HG02885 (cell line): ENCODE results near the gene ZIC5.

Source experiments
- ATAC-seq: cut with Tn5 transposase; IDR thresholded peaks from one replicate; pipeline ENCODE4 v1.9.1; 2021; ENCODE audit warnings: mild to moderate bottlenecking; ENCODE audit not compliant: unreplicated experiment, poor library complexity

ZIC5 gene

DNA sequence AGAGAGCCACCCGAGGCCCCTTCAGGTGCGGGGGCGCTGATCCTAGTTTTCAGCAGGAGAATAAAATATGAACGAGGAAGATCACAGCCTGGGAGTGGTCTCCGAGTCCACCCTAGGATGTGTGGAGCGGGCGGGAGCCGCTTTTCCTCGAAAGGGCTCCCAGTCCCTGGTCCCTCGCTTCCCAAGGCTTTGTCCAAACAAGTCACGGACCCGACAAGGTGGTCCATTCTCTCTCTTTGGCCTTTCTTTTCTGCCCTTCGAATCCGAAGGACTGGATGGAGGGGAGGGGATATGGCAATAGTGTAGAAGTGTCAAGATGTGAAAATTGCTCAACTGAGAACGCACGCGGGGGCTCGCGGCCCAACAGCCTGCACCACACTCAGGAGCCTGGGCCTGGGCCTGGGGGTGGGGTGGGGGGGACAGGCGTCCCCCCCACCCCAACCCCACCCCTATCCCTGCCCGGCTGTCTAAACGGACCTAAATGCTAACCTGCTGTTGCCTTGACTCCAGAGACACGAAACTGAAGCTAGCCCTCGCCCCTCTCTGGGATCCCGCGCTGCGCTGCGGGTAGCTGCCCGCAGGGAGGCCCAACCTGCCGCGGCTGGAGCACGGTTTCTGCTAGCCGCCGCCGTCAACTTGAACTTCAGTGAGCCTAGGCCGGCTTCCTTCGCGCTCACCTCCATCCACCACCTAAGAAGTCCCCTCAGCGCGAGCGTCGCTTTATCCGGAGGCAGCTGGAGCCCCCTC is 17.1 kb upstream of the ZIC5 start:
- no peak for ATAC-seq

DNA sequence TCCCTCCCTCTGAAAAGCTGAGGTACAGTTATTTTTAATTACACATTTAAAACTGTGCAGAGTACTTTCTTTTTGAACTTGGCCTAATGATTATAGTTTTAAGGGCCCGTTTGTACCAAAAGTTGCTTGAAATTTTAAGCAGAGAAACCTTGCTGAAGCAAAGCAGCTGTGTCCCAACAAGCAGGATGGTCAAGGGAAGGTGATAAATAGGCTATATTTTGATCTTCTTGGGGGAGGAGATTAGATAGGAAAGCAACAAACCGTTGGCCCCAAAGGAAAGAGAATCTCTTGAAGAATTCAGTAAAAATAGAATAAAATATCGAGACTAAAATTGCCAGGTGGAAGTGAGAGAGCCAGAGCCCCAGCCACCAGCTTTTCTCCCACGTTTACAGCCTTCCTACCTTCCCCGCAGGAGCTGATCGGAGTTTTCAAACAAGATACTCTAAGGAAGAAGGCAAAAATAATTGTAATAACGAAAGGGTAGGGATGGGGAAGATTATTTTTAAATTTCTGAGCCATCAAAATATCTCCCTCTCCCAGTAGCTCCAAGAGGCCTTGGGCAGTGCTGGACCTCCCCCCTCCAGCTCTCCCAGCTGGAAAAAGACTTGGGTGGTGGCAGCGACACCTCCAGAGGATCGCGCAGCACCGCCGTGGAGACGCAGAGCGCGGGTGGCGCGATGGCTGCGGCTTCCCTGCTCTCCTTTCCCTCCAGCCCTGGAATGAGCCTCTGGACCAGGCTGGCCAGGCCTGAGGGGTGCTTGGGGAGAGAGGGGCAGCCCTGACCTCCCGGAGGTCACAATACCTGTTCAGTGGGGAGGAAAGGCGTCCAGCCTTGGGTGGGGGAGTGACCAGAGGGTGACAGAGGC is 15.8 kb upstream of the ZIC5 start:
- ATAC-seq, result no peak

DNA sequence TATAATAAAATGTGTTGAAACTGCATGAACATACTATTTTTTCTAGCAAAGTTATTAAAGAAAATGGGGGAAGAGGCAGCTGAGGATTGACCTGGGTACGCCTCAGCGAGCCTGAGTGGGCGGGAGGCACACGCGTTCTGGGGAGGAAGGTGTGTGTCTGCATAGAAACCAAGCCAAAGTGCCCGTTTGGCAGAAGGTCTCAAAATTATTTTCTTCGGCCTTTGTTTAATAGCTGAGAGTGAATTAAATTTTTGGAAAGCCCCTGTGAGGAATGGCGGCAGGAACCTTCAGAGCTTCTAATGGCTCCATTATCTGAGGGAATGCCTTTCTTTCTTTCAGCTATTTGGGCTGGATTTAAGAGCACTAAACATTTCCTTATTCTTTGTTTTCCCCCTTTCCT is 15.2 kb upstream of the ZIC5 start:
- no peak for ATAC-seq

DNA sequence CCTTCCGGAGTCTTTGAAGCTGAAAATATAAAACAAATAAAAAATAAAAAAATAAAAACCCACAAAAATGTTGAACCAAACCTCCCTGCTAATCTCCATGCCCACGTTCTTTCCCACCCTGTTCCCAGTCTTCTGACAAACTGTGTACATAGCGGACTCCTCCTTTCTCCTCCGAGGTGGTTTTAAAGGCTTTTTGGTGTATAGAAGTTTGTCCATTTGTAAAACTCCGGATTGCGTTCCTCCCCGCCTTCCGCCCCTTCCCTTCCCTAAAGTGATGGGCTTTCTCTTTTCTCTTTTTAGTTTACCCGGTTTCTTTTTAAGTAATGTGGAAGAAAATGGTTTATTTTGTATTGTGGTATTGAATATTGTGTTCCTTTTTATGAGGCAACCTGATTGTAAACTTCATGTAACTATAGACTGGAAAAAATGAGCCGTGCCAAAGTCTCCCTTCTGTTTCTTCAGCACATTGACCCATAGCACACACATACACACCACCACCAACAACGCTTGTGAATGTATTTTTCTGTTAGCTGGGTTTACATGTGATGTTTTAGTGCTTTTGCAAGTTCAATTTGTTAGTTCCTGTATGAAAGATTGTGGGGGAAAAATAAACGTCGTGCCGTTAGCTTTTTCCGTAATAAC is 14.4 kb upstream of the ZIC5 start:
- ATAC-seq, result no peak

DNA sequence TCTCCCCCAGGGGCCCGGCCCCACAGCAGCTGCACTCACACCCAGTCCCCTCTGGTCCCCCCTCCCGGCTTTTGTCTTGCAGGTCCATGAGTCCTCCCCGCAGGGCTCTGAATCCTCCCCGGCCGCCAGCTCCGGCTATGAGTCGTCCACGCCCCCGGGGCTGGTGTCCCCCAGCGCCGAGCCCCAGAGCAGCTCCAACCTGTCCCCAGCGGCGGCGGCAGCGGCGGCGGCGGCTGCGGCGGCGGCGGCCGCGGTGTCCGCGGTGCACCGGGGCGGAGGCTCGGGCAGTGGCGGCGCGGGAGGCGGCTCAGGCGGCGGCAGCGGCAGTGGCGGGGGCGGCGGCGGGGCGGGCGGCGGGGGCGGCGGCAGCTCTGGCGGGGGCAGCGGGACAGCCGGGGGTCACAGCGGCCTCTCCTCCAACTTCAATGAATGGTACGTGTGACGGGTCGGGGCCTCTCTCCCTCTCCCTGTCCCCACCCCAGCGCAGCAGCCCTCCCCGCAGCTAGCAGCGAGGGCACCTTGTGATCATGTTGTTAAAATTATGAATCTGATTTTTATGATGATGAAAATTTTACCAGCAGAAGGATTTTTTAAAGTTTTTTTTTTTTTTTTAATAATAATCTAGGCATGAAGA is 13.8 kb upstream of the ZIC5 start:
- ATAC-seq, result no peak

DNA sequence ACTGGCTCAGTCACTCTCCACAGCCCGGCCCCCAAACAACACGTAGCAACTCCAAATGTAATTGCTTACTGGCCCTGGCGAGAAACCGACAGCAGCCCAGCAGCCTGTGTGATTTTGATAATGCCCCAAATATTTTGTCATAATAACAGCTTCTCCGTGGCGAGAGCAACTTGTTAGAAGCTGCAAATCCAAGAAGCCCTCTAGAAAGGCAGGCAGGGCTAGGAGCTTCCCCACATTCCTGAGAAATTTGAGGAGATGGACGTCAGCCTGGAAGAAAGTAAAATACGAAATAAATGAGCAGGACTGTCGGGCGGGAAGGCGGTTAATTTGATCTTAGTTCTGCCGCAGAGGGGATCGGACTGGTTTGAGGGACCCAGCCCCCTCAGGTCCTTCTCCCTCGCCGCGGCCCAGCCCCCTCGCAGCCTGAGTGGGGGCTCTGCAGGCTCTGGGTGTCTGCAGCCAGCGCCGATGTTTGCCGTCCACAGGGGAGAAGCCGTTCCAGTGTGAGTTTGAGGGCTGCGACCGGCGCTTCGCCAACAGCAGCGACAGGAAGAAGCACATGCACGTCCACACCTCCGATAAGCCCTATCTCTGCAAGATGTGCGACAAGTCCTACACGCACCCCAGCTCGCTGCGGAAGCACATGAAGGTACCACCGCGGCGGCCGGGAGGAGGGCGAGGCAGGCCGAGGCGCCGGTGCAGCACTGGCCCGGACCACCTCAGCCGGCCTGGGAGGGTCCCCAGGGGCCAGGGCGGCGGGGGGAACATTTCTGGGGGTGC is 13.1 kb upstream of the ZIC5 start:
- ATAC-seq, result no peak

DNA sequence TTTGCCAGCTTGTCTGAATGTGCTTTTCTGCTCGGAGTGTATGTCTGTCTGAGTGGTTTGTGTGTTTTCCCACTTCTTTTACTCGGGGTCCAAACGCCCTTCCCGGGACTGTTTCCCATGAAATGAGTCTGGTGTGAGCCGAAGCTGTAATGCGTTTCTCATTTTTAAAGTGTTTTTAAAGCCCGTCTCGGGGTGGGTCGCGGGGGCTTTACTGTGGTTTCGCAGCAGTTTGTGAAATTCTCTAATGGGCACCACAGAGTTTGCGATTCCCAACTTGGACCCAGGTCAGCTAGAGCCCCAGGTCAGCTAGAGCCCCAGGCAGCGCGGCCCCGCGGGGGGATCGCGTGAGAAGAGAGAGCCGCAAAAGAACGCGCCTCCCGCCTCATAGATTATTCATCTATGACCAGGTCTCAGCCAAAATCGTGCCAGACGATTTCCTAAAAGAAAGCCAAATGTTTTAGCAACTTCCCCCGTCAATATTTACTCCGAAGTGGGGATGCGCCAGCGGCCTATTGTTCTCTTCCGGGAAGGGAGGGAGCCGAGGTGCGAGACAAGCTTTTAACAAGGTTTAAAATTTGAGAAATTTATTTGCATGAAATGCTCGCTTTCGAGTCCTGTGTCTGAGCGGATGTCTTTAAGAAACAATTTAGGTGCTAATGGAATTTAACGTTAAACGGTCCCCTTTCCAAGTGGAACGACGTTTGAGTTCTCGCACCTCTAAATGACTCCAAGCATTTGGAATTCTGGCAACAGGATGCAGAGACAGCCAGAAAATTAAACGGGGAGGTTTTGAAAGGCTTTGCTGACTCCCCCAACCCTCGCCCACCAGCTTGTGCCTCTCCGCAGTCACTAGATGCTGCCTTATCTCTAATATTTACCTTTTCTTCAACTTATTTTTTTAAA is 12.2 kb upstream of the ZIC5 start:
- ATAC-seq, result no peak

DNA sequence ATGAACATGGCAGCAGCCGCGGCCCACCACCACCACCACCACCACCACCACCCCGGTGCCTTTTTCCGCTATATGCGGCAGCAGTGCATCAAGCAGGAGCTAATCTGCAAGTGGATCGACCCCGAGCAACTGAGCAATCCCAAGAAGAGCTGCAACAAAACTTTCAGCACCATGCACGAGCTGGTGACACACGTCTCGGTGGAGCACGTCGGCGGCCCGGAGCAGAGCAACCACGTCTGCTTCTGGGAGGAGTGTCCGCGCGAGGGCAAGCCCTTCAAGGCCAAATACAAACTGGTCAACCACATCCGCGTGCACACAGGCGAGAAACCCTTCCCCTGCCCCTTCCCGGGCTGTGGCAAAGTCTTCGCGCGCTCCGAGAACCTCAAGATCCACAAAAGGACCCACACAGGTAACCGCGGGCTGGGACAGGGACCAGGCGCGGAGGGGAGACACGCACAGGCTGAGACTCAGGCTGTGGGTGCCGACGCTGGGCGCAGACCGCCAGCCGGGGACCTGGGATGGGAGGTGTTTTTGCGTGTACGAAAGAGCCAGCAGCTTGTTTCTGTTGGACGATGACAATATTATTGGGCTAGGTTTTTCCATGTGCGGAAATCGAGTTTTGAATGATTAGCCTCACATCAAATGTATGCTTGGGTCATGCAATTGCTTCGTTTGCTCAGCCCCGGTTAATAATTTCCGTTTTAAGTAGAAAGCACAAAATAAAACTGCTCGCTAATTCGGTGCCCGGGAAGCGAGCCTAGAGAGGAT is 11.3 kb upstream of the ZIC5 start:
- no peak for ATAC-seq

DNA sequence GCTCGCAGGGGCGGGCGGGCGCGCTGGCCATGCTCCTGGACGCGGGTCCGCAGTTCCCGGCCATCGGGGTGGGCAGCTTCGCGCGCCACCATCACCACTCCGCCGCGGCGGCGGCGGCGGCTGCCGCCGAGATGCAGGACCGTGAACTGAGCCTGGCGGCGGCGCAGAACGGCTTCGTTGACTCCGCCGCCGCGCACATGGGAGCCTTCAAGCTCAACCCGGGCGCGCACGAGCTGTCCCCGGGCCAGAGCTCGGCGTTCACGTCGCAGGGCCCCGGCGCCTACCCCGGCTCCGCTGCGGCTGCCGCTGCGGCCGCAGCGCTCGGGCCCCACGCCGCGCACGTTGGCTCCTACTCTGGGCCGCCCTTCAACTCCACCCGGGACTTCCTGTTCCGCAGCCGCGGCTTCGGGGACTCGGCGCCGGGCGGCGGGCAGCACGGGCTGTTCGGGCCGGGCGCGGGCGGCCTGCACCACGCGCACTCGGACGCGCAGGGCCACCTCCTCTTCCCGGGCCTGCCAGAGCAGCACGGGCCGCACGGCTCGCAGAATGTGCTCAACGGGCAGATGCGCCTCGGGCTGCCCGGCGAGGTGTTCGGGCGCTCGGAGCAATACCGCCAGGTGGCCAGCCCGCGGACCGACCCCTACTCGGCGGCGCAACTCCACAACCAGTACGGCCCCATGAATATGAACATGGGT is 10.6 kb upstream of the ZIC5 start:
- no peak for ATAC-seq

DNA sequence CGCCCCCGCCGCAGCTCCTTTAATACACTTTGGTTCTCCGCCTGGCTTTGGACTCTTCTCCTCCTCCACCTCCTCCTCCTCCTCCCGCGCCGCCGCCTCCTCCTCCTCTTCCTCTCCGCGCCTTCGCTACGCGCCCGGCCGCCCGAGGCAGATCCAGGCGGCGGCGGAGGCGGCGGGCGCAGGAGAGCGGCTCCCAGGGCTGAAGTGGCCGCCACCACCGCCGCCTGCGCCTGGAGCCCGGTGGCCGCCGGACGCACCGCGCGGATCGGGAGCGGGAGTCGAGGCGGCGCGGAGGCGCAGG is 10.1 kb upstream of the ZIC5 start, which contains the start of gene ZIC2:
ZIC2 (plus strand) TSS at position 50 of the 301 bp plus-strand sequence. CDS start 281 bp downstream, outside the sequence.
- no peak for ATAC-seq

DNA sequence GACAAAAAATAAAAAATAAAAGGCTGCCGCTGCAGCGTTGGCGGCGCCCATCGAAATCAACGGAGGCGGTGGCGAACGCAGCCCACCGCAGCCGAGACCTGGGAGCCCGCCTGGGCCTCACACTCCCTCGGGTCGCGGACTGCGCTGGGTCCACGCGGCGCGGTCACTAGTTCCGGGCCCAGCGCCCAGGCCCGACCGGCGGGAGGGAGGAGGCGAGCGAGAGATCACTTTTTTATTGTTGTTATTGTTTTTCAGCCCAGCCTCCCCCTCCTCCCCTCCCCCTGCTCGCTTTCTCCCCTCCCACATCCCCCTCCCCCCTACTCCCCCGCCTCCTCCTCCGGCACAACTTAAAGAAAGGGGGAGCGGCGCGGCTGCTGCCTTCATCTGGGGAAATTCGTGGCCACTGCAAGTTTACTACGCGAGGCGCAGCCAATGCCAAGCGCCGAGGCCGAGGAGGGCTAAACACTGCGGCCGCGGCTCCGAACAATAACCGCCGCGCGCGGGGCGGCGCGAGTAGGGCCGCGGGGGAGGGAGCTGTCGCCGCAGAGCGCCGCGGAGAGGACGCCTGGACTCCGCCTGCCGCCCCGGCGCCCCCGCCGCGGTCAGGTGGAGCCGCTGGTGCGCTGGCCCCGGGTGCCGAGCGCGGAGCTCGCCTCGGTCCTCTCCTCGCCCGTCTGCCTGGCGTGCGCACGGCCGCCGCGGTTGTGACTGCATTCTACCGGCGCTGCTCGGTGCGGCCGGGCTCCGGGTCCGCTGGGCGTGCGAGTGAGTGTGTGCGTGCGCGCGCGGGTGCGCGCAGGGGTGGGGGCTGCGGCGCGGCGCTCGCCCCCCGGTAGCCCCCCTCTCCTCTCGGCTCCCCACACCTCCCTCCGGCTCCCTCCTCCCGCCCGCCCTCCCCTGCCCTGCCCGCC is 9.5 kb upstream of the ZIC5 start:
- ATAC-seq, result no peak

DNA sequence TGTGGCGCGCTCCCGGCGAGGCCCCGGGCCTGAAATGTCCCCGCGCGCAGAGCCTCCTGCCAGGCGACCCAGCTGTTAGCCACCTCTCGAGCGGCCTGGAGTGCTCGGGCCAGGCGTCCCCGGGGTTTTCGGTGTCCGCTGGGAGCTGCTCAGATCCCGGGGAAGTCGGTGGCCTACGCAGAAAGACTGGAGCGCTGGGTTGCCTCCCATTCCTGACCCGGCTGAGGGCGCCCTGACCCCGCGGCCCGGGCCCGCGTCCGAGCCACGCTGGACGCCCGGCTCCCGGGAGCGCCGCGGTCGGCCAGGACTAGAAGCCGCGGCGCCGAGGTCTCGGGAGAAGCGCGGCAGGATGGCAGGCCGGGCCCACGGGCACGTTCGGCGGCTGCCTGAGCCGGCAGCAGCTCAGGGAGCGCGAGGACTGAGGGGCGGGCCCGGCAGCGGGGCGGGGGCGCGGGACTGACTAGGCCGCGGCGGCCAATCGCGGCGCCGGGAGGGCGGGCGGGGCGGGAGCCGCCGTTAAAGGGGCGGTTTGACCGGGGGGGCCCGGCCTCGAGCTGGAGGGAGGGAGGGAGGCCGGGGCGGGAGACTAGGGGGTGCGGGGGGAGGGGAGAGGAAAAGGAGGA is 8.7 kb upstream of the ZIC5 start:
- ATAC-seq, result peak; percentile 49

DNA sequence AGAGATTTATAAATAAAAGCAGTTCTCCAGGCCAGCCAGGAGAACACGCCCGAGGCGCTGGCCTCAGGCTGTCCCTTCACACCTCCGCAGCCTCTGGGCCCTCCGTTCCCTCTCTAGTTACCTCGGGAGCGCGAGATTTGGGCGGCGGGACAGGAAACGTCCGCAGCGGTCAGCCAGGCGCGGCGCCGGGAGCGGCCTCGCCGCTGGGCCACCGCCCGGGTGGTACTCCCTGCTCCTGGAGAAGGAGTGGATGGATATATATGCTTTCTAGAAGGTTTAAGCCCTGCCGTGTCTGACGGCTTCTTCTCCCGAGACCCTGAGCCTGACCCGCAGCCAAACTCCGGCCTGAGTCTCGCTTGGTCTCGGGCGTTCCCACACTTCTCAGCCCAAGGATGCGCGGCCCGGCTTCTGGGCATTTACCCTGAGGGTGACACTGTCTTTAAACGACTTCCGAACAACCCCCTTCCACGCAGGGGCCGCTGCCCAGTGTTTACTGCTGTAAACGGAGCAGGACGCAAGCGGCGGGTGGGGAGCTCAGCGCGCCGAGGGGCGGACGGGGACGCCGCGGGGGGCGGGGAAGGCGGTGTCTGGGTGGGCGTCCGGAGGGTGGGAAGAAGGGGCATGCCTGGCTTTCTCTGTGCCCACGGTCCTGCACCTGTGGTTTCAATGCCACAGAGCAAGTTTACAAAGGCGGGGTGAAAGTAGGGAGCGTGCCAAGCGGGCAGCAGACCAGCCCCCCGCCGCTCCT is 8.1 kb upstream of the ZIC5 start:
- no peak for ATAC-seq

DNA sequence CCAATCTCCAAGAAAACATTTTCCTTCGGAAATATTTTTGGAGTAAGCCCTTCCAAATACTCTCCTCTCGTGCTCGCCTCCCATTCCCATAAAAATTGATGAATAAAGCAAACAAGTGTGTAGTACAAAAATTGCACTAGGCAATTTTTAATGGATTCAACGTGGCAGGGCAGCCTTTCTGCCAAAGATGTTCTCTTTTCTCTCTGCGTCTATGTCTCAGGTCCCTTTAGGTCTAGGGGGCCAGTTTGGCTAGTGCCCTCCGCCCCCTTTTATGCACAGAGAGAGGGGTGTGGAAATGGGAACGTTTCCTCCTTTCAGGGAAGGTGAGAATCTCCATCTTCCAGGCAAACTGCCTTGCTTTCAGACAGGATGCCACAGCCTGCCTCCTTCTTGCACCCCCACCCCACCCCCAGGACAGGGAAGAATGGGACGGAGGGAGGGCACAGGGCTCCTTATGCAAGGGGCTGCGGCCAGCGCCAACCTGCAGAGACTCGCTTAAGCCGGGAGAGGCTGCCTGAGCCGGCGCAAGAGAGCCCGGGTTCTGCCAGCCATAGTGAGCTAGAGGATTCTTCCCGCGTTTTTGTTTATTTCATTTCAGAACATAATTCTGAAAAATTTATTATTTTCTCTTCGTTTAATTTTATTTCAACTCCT is 7.4 kb upstream of the ZIC5 start:
- no peak for ATAC-seq
